AG09319 (cell line): ENCODE data around the gene WASF2.

Experiments used
- DNase-seq: peaks from one replicate; pipeline ENCODE4 v3.0.0-alpha.2; 2010; ENCODE audit warnings: low read depth; ENCODE audit errors: extremely low read depth
- TF ChIP-seq, protein P1 (sequence below): IDR thresholded peaks from 2 replicates; pipeline ENCODE4 v1.5.1; 2011; ENCODE audit warnings: low read depth, mild to moderate bottlenecking, inconsistent platforms, low read length, moderate library complexity

The WASF2 gene

GRCh38 chr1:27364696-27365371 is 125.1 kb downstream of the WASF2 start:
- DNase-seq: no peak
- TF ChIP-seq, protein P1, sequence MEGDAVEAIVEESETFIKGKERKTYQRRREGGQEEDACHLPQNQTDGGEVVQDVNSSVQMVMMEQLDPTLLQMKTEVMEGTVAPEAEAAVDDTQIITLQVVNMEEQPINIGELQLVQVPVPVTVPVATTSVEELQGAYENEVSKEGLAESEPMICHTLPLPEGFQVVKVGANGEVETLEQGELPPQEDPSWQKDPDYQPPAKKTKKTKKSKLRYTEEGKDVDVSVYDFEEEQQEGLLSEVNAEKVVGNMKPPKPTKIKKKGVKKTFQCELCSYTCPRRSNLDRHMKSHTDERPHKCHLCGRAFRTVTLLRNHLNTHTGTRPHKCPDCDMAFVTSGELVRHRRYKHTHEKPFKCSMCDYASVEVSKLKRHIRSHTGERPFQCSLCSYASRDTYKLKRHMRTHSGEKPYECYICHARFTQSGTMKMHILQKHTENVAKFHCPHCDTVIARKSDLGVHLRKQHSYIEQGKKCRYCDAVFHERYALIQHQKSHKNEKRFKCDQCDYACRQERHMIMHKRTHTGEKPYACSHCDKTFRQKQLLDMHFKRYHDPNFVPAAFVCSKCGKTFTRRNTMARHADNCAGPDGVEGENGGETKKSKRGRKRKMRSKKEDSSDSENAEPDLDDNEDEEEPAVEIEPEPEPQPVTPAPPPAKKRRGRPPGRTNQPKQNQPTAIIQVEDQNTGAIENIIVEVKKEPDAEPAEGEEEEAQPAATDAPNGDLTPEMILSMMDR: no peak

GRCh38 chr1:27363766-27364695 is 125.9 kb downstream of the WASF2 start:
- no peak for DNase-seq
- TF ChIP-seq, protein P1: no peak

GRCh38 chr1:27361553-27361952 is 128.4 kb downstream of the WASF2 start:
- TF ChIP-seq, protein P1: no peak
- no peak for DNase-seq

DNA sequence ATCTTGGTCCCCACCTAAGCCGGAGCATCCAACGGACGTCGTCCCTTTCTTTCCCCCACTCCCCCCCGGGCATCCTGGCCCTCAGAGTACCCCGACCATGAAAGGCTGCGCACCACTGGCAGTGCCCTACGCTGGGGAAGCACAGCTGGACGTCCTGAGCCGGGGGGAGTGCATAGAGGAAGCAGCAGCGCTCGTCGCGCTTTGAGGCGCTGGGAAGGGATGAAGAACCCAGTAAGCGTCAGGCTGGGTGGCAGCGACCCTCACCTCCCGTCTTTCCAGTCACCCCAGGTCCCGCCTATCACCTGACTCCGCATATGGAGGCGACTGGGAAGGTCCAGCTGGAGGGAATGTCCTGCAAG is 128.9 kb downstream of the WASF2 start:
- TF ChIP-seq, protein P1: no peak

DNA sequence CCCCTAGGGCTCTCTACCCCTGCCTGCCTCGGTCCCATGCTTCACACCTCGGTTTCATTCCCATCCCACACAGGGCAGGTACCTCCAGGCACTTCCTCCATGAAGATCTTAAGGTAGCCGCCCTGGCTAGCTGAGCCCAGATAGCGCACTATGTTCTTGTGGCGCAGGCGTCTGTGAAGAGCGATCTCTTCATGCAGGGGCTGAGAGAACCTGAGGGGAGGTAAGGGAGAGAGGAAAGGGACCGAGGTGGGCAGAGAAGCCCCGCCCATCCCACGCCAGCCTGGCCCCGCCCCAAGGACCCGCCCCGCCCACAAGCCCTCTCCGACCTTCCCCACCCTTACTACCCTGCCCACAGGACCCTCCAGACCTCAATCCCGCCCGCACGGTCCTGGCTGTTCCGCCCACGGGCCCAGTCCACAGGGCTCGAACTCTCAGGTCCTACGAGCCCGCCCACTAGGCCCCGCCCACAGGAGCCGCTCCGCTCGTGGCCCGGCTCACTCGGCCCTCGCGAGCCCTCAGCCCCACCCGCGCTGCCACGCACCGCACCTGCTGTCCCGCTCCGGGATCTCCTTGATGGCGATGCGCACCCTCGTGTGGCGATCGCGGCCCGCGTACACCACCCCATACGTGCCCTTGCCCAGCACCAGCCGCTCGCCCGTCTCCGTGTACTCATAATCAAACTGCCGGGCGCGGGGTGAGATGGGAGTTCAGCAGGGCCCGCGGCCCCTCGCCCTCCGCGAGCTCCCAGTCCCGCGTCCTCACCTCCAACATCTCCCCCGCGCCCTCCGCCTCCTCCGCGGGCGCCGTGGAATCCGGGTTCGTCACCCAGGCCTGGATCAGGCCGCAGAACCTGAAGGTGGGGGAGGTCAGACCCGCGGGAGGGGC is 129.6 kb downstream of the WASF2 start:
- no peak for DNase-seq
- TF ChIP-seq, protein P1: no peak

More for the DNA sequence above, 128.9 kb downstream of the WASF2 start:
- DNase-seq: no peak

GRCh38 chr1:27359822-27360158 is 130.2 kb downstream of the WASF2 start:
- TF ChIP-seq, protein P1: no peak
- DNase-seq: no peak
